Jurkat, Clone E6-1 (cell line): ENCODE measurements around the gene RIPK3.

Experiments
- DNase-seq: peaks from one replicate; pipeline ENCODE4 v3.0.0-alpha.2; 2011; ENCODE audit warnings: low read depth, low spot score
- H3K4me3 ChIP-seq: 2 replicates; pipeline ENCODE4 v1.5.1; 2011; ENCODE audit warnings: mild to moderate bottlenecking, low read length, control low read depth, moderate library complexity

The RIPK3 gene

GRCh38 chr14:24311837-24312615, 27.8 kb downstream of the RIPK3 start:
- no peak overlapping the region for H3K4me3 ChIP-seq
- DNase-seq, result no peak

GRCh38 chr14:24310646-24311604, 28.9 kb downstream of the RIPK3 start, which contains the start of gene LTB4R:
Gene LTB4R (plus strand): TSS chr14:24311502. CDS start chr14:24315652, 4,150 bp downstream.
- no peak for DNase-seq
- no peak within 1 kb of the TSS for H3K4me3 ChIP-seq

GRCh38 chr14:24310265-24310645, 29.5 kb downstream of the RIPK3 start:
- H3K4me3 ChIP-seq, result no peak overlapping the region
- DNase-seq, result no peak

- H3K4me3 ChIP-seq, result no peak within 1 kb of the TSS
- no peak for DNase-seq
Observed at GRCh38 chr14:24309538-24310264, 30.1 kb downstream of the RIPK3 start, which contains the start of gene LTB4R2. Gene LTB4R2 (plus strand): TSS chr14:24310140. CDS start chr14:24310665, 525 bp downstream.

- no peak for DNase-seq
- no peak overlapping the region for H3K4me3 ChIP-seq
Observed at GRCh38 chr14:24308342-24309124, 31.3 kb downstream of the RIPK3 start.

GRCh38 chr14:24307575-24308341, 32.0 kb downstream of the RIPK3 start, which contains the start of gene CIDEB:
Gene CIDEB (minus strand): TSS chr14:24307977. CDS start chr14:24307858, 119 bp downstream.
- peak; percentile 35 for DNase-seq
- no peak within 1 kb of the TSS for H3K4me3 ChIP-seq

- no peak overlapping the region for H3K4me3 ChIP-seq
- no peak for DNase-seq
Observed at GRCh38 chr14:24307156-24307574, 32.6 kb downstream of the RIPK3 start.

GRCh38 chr14:24304019-24304387, 35.8 kb downstream of the RIPK3 start:
- no peak for DNase-seq
- H3K4me3 ChIP-seq, result no peak overlapping the region

GRCh38 chr14:24300326-24300980, 39.3 kb downstream of the RIPK3 start:
- DNase-seq, result no peak
- H3K4me3 ChIP-seq, result peak overlapping the region; percentile 94

GRCh38 chr14:24299255-24300191, 40.3 kb downstream of the RIPK3 start, which contains the start of the genes DHRS1 and NOP9:
Gene DHRS1 (minus strand): TSS chr14:24299780. CDS start chr14:24299106, 674 bp downstream.
Gene NOP9 (plus strand): TSS chr14:24299850. CDS start chr14:24299955, 105 bp downstream.
- peak within 1 kb of the TSS; percentile 94 for H3K4me3 ChIP-seq
- peak; percentile 84 for DNase-seq

GRCh38 chr14:24298892-24299254, 40.9 kb downstream of the RIPK3 start:
- DNase-seq, result no peak
- peak overlapping the region; percentile 94 for H3K4me3 ChIP-seq

- peak; percentile 57 for DNase-seq
- no peak overlapping the region for H3K4me3 ChIP-seq
Observed at GRCh38 chr14:24297190-24297964, 42.4 kb downstream of the RIPK3 start.

- peak; percentile 69 for DNase-seq
- no peak overlapping the region for H3K4me3 ChIP-seq
Observed at GRCh38 chr14:24296341-24297157, 43.2 kb downstream of the RIPK3 start.

GRCh38 chr14:24293525-24293924, 46.3 kb downstream of the RIPK3 start:
- H3K4me3 ChIP-seq, result no peak overlapping the region
- no peak for DNase-seq
